Fibroblast of lung (primary cell): ENCODE data around the gene METTL26.

Experiments
- EZH2 ChIP-seq: IDR thresholded peaks from 2 replicates; pipeline ENCODE4 v1.5.1; 2012; ENCODE audit warnings: low read length, control low read depth, mild to moderate bottlenecking; ENCODE audit errors: missing control alignments
- TF ChIP-seq, protein P1 (sequence below), 2 donors: IDR thresholded peaks in 1 of 2; conservative IDR thresholded peaks in 1 of 2; 1 replicate in 1 of 2; 2 replicates in 1 of 2; pipeline ENCODE4 v1.5.1; 2011 to 2012; ENCODE audit warnings: low read length in 2 of 2, control low read depth in 1 of 2, inconsistent platforms in 1 of 2, low read depth in 1 of 2, mild to moderate bottlenecking in 1 of 2

DNA sequence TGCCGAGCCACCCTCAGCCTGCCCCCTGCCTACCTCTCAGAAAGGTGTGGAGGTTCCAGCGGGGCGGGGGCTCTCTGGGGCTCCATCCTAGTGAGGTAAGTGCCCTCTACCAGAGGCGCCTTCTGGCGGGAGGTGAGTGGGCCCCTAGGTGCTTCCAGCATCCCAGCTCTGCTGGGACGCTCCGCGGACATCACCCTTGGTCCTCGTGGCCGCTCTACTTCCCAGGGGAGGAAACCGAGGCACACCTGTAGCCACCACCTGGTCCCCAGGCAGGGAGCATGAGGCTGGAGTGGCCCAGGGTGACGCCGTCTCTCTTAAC, 6.9 kb upstream of the METTL26 start:
- no peak for TF ChIP-seq EZH2
- TF ChIP-seq, protein P1, sequence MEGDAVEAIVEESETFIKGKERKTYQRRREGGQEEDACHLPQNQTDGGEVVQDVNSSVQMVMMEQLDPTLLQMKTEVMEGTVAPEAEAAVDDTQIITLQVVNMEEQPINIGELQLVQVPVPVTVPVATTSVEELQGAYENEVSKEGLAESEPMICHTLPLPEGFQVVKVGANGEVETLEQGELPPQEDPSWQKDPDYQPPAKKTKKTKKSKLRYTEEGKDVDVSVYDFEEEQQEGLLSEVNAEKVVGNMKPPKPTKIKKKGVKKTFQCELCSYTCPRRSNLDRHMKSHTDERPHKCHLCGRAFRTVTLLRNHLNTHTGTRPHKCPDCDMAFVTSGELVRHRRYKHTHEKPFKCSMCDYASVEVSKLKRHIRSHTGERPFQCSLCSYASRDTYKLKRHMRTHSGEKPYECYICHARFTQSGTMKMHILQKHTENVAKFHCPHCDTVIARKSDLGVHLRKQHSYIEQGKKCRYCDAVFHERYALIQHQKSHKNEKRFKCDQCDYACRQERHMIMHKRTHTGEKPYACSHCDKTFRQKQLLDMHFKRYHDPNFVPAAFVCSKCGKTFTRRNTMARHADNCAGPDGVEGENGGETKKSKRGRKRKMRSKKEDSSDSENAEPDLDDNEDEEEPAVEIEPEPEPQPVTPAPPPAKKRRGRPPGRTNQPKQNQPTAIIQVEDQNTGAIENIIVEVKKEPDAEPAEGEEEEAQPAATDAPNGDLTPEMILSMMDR (conservative IDR thresholded peaks at IDR 0.05 in 1 of 2, IDR thresholded peaks at IDR 0.05 in 1 of 2; ENCODE audit: low read depth in 1 of 2, low read length in 2 of 2): no peak
